HepG2 (cell line): ENCODE data around the gene GNG5. TPM values are rescaled to one million over a fixed set of nuclear protein-coding genes. Genes with fewer than 3 reads are reported as not detected.

Experiments
- E2F1 ChIP-seq: sonication (generic); formaldehyde crosslinking; IDR thresholded peaks from 2 replicates; pipeline ENCODE4 v1.5.0; 2020; ENCODE audit warnings: missing genetic modification reagents
- HDAC6 ChIP-seq: fragments of 200-600 bp; sonication (generic); IDR thresholded peaks from 2 replicates; pipeline ENCODE4 v1.7.0; 2017; ENCODE audit warnings: mild to moderate bottlenecking, antibody characterized with exemption, low read length, low read depth
- HMG20A ChIP-seq: IDR thresholded peaks from 2 replicates; pipeline ENCODE4 v1.6.1; 2016; ENCODE audit warnings: borderline replicate concordance
- MIXL1 ChIP-seq: IDR thresholded peaks from 2 replicates; pipeline ENCODE4 v1.6.1; 2016
- PHB2 ChIP-seq: fragments of 450-650 bp; IDR thresholded peaks from 2 replicates; pipeline ENCODE4 v1.6.1; 2018; ENCODE audit not compliant: partially characterized antibody
- PRDM4 ChIP-seq: sonication (generic); formaldehyde crosslinking; IDR thresholded peaks from 2 replicates; pipeline ENCODE4 v1.9.0; 2021; ENCODE audit warnings: missing genetic modification reagents, borderline replicate concordance
- ZBTB3 ChIP-seq: sonication (generic); formaldehyde crosslinking; IDR thresholded peaks from 2 replicates; pipeline ENCODE4 v1.4.0; 2020; ENCODE audit warnings: low read depth, mild to moderate bottlenecking, moderate library complexity, missing genetic modification reagents, borderline replicate concordance
- ZNF563 ChIP-seq: sonication (generic); formaldehyde crosslinking; IDR thresholded peaks from 2 replicates; pipeline ENCODE4 v1.8.0; 2022; ENCODE audit warnings: mild to moderate bottlenecking, moderate library complexity, missing genetic modification reagents
- ZNF841 ChIP-seq: sonication (generic); formaldehyde crosslinking; IDR thresholded peaks from 2 replicates; pipeline ENCODE4 v1.8.1; 2023; ENCODE audit warnings: missing genetic modification reagents, borderline replicate concordance
- polyA plus RNA-seq, 8 experiments: library from polyadenylated mRNA; depleted of rRNA in 3 of 8; stranded (reverse) in 7 of 8; unstranded in 1 of 8; fragments of >200 nt; fragmentation: Illumina TruSeq in 4 of 8; extraction: Trizol in 4 of 8; gene quantifications; 2 replicates each; pipeline versions ENCODE4 v1.2.1 to v1.2.3, GENCODE V29; 2011 to 2016; ENCODE audit warnings: low read depth in 4 of 8, missing spikeins in 1 of 8, mixed read lengths in 1 of 8; ENCODE audit not compliant: insufficient read depth in 1 of 8
- total RNA-seq, 5 experiments: library from RNA; depleted of rRNA; stranded (reverse); fragments of >200 nt; fragmentation: Illumina TruSeq; extraction: Trizol; gene quantifications; 2 replicates each; pipeline ENCODE4 v1.2.3, GENCODE V29; 2016; ENCODE audit warnings: low read depth in 1 of 5
- TF ChIP-seq, protein P1 (sequence below): sonication (generic); formaldehyde crosslinking; IDR thresholded peaks from 2 replicates; pipeline ENCODE4 v1.5.1; 2020; ENCODE audit warnings: mild to moderate bottlenecking, missing genetic modification reagents, borderline replicate concordance
- TF ChIP-seq, protein P2 (sequence below): sonication (generic); formaldehyde crosslinking; IDR thresholded peaks from 2 replicates; pipeline ENCODE4 v1.4.0; 2020; ENCODE audit warnings: mild to moderate bottlenecking, missing genetic modification reagents
- TF ChIP-seq, protein P3 (sequence below): IDR thresholded peaks from 2 replicates; pipeline ENCODE4 v1.6.1; 2016; ENCODE audit warnings: missing compliant biosample characterization, missing genetic modification reagents, borderline replicate concordance
- TF ChIP-seq, protein P4 (sequence below): sonication (generic); formaldehyde crosslinking; IDR thresholded peaks from 2 replicates; pipeline ENCODE4 v1.8.0; 2022; ENCODE audit warnings: missing genetic modification reagents, mild to moderate bottlenecking, moderate library complexity, borderline replicate concordance

Gene GNG5
- total and polyA plus RNA-seq, 2 of the 13 experiments (the other 11 are each of a cell fraction or from before 2014, with no cell fraction given), result 103 to 137 TPM

DNA sequence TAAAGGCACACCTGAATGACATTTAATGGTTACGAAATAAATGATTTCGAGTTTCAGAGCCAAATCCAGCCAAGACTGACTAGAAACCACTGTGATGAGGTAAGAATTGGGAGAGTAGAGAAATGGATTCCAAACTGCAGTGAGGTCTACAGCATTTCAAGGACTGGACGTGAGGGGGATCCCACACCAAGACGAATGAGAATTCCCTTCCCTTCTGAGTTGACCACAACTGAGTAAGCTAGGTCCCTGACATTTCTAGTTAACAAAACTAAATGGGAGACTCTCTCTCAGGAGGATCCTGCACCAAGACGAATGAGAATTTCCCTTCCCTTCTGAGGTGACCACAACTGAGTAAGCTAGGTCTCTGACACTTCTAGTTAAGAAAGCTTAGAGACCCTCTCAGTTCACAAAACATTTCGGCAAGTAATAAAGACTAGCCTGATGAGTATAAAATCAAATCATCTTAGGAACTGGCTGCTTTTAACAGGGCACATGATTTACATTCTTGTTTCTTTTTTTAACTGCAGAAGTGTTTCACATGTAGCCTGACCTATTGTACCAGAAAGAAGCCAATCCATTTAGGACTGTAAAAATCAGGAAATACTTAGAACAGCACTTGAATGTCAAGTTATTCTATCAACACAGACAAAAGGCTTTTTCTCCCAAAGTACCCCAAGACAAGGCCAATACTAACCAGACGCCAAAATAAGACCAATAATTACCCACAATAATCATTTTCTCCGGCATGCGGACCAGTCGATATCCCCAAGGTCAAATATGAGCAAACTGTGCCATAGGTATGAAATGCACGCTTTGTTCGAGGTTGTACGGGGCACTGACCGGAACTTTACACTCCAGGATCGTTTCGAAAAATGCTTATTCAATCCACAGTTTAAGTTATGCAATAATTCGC is 1.5 kb downstream of the GNG5 start (continued):
- TF ChIP-seq, protein P1, sequence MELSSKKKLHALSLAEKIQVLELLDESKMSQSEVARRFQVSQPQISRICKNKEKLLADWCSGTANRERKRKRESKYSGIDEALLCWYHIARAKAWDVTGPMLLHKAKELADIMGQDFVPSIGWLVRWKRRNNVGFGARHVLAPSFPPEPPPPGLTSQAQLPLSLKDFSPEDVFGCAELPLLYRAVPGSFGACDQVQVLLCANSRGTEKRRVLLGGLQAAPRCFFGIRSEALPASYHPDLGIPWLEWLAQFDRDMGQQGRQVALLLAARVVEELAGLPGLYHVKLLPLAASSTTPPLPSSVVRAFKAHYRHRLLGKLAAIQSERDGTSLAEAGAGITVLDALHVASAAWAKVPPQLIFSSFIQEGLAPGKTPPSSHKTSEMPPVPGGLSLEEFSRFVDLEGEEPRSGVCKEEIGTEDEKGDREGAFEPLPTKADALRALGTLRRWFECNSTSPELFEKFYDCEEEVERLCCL (CRISPR knock-in tag), result no peak; the same call in 1 of the 2 replicates
- TF ChIP-seq PRDM4 (CRISPR knock-in tag) (no peak), ZNF563 (CRISPR knock-in tag) (no peak), E2F1 (no peak), MIXL1 (CRISPR knock-in tag) (0 out of 2 replicates have a peak, but pooled peaks have one; percentile 35), ZNF841 (CRISPR knock-in tag) (no peak), PHB2 (no peak), HMG20A (CRISPR knock-in tag) (peak; percentile 58; the same call in 1 of the 2 replicates), ZBTB3 (CRISPR knock-in tag) (no peak), HDAC6 (no peak)
- TF ChIP-seq, protein P2, sequence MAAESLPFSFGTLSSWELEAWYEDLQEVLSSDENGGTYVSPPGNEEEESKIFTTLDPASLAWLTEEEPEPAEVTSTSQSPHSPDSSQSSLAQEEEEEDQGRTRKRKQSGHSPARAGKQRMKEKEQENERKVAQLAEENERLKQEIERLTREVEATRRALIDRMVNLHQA (CRISPR knock-in tag), result no peak
- TF ChIP-seq, protein P3, sequence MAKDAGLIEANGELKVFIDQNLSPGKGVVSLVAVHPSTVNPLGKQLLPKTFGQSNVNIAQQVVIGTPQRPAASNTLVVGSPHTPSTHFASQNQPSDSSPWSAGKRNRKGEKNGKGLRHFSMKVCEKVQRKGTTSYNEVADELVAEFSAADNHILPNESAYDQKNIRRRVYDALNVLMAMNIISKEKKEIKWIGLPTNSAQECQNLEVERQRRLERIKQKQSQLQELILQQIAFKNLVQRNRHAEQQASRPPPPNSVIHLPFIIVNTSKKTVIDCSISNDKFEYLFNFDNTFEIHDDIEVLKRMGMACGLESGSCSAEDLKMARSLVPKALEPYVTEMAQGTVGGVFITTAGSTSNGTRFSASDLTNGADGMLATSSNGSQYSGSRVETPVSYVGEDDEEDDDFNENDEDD (CRISPR knock-in tag), result peak; percentile 34; the same call in 1 of the 2 replicates
- TF ChIP-seq, protein P4, sequence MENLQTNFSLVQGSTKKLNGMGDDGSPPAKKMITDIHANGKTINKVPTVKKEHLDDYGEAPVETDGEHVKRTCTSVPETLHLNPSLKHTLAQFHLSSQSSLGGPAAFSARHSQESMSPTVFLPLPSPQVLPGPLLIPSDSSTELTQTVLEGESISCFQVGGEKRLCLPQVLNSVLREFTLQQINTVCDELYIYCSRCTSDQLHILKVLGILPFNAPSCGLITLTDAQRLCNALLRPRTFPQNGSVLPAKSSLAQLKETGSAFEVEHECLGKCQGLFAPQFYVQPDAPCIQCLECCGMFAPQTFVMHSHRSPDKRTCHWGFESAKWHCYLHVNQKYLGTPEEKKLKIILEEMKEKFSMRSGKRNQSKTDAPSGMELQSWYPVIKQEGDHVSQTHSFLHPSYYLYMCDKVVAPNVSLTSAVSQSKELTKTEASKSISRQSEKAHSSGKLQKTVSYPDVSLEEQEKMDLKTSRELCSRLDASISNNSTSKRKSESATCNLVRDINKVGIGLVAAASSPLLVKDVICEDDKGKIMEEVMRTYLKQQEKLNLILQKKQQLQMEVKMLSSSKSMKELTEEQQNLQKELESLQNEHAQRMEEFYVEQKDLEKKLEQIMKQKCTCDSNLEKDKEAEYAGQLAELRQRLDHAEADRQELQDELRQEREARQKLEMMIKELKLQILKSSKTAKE (CRISPR knock-in tag), result peak; percentile 48; the same call in 1 of the 2 replicates
